ENCODE measurements around the gene THOP1. TPM values are rescaled to one million over a fixed set of nuclear protein-coding genes. Genes with fewer than 3 reads are reported as not detected.
"Not testable (repeated sequence)": the region's sequence is repeated elsewhere in the genome, so short reads cannot be mapped to it uniquely, and the experiment has no call there.

The THOP1 gene
- total RNA-seq, 1 experiment from 2014 or later, result 74.8 TPM

DNA sequence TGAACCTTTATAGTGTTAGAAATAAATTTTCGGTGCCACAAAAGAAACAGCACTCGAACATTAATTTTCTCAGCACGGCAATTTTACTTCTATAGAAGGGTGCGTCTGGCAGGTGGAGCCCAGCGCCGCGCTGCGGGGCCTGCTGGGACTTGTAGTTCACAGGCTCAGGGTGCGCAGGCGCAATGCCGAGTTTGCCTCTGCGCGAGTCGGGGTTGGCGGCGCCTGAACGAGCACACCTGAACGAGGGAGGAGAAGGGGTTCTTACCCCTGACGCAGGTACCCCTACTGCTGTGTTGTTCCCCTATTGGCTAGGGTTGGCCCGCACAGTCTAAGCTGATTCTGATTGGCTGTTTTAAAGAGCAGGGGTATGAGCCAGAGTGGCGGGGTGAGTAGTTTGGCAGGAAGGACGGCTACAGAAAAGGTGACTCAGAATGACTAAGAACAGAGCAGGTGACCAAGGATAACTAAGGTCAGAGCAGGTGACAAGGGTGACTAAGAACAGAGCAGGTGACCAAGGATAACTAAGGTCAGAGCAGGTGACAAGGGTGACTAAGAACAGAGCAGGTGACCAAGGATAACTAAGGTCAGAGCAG, 32.0 kb downstream of the THOP1 start:
- not testable (repeated sequence) for DNase-seq (ENCODE audit: low spot score)

DNA sequence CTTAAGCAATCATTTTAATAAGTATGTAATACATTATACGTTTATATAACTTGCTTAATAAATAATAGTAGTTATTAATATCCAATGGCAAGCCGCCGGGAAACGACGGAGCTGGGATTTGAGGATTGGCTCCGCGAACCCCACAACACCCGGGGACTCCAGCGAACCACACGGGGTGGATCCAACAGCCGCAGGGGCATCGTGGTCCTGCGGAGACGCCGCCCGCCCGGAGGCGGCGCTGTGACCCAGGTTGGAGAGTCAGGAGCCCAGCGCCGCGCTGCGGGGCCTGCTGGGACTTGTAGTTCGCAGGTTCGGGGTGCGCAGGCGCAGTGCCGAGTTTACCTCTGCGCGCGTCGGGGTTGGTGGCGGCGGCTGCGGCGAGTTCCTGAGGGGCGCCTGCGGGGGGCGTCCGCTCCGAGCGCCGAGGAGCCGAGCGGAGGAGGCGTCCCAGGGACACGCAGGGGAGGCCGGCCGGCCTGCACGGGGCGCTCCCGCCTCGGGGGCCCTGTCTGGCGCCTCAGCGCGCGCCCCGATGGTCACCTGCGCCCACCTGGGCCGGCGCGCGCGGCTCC, 34.3 kb downstream of the THOP1 start, which contains the start of gene ZNF554:
TSS of gene ZNF554 (plus strand) at position 329 of the 572 bp plus-strand sequence. CDS start at position 533, 204 bp downstream.
- DNase-seq (ENCODE audit: low spot score), result peak; percentile 91

DNA sequence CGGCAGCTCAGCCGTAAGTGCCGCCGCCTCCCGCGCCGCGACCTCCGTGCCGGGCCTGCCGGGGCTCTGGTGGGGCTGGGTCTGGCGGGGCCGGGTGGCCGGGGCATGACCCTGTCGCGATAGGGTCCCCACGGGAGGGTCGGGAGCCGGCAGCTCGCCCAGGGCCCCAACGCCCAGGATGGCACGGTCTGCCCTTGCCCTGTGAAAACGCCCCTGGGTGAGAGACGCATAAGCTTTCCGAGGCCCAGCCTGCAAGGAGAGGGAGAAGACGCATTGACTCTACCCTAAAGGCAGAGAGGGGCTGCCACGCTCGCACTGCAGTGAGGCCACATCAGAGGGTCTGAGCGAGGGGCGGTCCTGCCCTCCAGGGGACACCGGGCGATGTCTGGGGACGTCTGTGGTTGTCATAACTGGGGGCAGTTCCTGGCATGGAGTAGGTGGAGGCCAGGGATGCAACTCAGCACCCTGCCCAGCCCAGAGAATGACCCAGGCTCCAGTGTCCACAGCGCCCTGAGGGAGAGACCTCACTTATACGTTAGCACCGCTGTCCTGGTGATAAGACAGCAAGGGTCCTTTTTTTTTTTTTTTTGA, 34.9 kb downstream of the THOP1 start:
- DNase-seq (ENCODE audit: low spot score), result no peak

DNA sequence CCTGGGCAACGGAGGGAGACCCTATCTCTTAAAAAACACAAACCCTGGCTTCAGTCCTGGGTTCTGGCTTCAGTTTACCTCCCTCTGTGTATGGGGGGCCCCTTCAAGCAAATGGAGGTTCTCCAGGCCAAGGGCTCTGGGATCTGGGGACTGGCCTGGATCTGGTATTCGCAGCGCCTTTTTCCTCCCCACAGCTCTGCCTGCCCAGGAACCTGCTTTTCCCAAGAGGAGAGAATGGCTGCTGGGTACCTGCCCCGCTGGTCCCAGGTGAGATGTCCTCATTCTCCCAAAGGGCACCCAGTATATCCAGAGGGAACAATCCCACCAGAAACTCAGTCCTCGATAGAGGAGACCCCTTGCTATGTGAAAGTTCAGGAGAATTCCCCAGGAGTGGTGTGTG, 37.5 kb downstream of the THOP1 start:
- no peak for DNase-seq (ENCODE audit: low spot score)

DNA sequence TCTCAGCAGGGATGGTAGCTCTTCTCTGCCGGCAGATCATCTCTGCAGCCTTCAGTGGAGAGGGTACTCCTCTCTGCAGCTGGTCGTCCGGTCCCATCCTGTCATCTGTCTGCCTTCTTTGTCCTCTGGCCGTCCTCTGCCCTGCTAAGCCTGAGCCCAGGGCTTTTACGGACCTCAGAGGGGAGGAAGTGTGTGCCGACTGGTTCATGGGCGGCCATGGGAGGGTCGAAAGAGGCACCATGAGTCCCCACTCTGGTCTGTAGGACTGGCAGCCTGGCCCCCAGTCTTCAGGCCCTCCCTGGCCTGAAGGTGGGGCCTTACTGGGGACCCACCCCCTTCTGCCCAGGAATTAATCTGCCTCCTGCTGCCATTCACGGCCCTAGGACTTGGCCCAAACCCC, 38.3 kb downstream of the THOP1 start:
- DNase-seq (ENCODE audit: low spot score), result no peak

DNA sequence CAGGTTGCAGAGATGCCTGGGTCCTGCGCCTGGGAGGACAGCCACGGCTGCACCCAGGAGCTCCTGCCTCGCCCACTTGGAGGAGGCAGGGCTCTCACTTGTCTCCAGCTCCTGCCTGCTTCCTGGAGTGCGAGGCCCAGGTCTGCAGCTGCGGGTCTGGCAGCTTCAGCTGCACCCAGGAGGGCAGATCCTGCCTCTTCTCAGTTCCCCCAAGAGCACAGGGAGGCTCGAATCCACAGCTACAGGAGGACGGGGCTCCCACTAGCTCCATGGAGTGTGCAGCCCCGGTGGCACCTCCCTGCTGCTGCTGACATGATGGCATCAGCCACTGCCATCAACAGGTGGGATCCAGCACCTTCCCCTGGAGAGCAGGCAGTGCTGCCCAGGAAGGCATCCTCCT, 38.8 kb downstream of the THOP1 start:
- no peak for DNase-seq (ENCODE audit: low spot score)

DNA sequence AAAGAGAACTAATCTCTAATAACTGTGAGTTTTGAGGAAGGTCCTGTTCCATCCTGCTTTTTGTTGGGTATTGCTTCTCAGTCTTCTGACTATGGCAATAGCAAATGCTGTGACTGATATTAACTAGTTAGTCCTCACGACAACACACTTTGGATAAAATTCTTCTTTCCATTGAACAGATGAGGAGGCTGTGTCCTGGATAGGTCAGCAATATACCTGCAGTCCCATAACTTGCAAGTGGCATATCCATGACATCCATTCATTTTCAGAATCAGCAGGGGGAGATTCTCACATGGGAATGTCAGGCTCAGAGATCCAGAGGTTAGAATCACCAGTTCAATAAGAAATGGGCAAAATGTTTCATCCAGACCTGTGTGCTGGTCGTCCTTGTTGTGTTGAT, 41.7 kb downstream of the THOP1 start:
- no peak for DNase-seq (ENCODE audit: low spot score)

DNA sequence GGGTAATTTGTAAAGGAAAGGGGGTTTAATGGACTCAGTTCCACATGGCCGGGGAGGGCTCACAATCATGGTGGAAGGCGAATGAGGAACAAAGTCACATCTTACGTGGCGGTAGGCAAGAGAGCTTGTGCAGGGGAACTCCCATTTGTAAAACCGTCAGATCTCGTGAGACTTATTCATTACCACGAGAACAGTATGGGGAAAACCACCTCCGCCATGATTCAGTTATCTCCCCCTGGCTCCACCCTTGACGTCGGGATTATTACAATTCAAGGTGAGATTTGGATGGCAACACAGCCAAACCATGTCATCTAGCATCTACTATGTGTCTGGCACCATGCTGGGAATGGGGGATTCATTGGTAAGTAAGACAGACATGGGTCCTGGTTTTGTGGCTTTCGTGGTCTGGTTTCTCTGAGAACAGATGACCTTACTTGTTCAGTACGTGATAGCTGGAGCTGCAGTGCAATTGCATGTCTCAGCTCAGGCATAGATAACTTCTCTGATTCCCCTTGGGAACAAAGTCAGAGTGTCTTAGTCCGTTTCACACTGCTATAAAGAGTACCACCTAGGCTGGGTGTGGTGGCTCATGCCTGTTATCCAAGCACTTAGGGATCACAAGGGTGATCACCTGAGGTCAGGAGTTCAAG, 42.7 kb downstream of the THOP1 start:
- DNase-seq (ENCODE audit: low spot score), result no peak

DNA sequence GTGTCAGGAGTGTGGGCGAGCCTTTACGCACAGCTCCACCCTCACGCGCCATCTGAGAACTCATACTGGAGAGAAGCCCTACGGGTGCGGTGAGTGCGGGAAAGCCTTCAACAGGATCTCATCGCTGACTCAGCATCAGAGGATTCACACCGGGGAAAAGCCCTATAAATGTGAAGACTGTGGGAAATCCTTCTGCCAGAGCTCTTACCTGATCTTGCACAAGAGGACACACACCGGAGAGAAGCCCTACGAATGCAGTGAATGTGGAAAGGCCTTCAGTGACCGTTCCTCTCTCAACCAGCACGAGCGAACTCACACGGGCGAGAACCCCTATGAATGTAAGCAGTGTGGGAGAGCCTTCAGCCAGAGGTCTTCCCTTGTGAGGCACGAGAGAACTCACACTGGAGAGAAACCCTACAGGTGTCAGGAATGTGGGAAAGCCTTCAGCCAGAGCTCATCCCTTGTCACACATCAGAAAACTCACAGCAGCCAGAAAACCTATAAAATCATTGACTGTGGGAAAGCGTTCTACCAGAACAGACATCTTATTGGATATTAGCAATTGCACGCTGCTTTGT, 49.1 kb downstream of the THOP1 start:
- DNase-seq (ENCODE audit: low spot score), result no peak

DNA sequence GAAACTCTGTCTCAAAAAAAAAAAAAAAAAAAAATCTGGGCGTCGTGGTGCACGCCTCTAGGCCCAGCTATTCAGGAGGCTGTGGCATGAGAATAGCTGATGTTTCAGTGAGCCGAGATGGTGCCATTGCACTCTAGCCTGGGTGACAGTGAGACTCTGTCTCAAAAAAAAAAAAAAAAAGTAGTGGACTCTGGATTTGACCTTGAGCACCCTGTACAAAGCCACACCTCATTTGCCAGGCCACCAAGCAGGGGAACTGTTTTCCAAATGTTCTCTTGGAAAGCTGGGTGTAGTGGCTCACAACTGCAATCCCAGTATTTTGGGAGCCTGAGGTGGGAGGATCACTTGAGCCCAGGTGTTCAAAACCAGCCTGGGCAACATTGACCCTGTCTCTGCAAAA, 52.1 kb downstream of the THOP1 start:
- no peak for DNase-seq (ENCODE audit: low spot score)

DNA sequence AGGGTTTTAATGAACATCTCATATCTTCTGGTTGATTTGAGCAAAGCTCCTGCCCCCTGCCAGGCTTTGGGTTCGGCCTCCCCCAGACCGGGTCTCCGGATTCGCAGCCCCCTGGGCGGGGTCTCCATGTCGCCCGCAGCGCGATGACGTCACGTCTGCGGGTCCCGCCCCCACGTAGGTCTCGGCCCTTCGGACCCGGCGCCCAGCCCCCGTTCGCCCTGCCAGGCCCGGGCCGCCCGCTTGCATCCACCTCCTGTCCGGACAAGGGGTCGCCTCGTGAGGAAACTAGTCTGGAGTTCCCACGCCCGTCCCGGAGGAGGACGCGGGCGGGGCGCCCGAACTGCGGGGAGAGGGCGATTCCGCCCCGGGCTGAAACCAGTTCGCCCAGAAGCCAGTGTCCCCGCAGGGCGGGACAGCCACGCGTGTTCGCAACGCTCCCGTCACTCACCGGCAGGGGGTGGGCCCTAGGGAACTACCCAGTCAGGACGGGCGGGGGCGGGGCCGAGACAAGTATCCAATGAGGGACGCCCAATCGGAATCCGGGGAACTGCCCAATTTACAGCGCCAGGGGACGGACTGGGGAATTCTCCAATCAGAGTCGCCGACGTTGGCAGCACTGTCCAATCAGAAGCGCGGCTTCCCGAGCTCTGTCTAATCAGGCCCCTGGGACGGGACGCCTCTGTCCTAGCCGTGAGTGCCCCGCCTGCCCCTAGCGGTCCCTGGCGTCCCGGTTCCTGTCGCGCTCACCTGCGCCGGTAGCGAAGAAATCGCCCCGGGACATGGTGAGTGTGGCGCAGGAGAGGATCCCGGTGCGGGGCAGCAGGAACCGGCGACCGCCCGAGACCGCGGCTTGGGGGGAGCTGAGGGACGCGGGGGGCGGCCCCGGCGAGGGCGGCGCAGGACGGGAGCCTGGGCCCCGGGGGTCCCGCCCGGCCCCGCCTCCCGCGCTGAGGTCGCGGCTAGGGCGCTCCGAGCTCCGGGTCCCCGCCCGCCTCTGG, 55.8 kb downstream of the THOP1 start, which contains the start of gene ZNF555:
TSS of gene ZNF555 (plus strand) at position 682 of the 998 bp plus-strand sequence. CDS start at position 780, 98 bp downstream.
- DNase-seq (ENCODE audit: low spot score), result peak; percentile 97

DNA sequence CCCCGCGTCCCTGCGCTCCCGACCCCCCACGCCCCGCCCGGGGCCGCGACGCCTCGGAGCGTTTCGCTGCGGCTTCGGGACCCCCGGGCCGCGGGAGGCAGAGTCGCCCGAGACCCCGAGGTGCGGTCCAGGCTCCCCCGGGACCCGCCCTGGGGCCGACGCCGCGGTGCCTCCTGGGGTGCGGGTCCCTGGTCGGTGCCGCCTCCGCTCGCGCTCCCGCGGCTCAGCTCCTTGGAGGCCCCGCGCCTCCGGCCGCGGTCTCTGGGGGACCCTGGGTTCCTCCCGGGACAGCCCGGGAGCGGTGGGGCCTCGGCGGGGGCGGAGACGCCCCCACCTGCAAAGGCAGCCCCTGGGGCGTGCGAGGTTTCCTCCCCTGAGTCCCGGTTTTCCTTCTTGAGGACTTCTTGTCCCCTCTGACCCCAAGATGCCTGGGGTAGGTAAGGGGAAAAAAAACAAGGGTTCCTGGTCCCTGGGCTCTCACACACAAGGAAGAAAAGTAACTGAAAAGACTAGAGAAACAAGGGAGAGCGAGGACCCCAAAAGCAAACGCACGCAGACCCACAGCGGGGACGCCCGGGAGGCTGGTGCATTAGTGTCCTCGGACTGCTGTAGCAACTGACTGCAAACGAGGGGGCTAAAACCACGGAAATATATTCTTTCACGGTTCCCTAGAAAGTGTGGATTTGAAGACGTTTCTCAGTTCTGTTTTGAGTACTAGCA, 56.7 kb downstream of the THOP1 start:
- DNase-seq (ENCODE audit: low spot score), result no peak

DNA sequence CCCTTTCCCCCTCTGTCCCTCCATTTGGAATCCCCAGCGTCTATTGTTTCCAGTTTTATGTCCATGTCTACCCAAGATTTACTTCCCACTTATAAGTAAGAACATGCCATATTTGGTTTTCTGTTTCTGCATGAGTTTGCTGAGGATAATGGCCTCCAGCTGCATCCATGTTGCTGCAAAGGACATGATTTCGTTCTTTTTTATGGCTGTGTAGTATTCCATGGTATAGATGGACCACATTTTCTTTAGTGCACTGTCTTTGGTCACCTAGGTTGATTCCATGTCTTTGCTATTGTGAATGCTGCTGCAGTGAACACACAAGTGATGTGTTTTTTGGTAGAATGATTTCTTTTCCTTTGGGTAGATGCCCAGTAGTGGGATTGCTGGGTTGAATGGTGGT, 59.8 kb downstream of the THOP1 start:
- no peak for DNase-seq (ENCODE audit: low spot score)

DNA sequence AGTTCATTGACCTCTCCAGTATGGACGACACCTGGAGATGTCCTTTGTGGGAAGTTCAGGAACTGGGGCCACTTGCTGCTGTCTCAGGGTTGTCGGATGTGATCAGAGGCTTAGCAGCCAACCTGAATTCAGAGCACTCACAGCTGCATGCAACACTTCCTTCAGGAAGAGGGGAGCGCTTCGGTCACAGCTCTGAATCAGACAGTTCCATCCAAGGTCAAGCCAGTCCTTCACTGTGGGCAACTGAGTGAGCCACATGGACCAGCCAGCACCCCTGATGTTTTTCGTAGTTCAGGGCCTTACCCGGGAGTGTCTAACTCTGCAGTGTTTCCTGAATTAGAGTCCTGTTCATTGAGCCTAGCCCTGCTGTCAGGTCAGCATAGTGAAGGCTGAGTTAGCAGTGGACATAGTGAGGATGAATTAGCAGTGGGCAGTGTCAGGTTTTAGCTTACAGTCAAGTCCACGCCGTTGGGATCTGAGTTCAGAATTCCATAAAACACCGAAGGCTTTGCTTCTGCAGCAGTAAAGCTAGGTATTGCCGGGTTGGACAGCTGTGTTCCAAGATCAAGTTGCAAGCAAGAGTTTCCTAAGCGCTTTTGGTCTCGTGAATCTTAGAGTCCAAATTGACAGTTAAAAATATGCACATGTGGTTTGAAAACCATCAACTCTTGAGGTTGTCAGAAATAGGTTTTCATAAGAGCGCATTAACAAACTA, 61.0 kb downstream of the THOP1 start:
- no peak for DNase-seq (ENCODE audit: low spot score)

DNA sequence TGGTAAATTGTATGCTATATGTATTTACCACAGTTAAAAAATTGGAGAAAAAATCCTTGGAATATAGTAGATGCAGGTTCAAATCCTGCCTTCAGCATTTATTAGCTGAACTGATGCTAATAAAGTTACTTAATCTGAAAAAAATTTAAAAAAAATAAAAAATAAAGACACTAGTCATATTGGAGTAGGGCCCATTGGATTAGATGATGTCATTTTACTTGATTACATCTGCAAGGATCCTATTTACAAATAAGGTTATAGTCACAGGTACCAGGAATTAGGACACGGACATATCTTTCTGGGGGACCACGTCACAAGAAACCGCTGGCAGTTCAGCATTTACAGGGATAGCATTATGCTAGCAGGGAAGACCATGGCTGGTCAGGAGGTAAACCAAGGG, 62.2 kb downstream of the THOP1 start:
- DNase-seq (ENCODE audit: low spot score), result no peak

DNA sequence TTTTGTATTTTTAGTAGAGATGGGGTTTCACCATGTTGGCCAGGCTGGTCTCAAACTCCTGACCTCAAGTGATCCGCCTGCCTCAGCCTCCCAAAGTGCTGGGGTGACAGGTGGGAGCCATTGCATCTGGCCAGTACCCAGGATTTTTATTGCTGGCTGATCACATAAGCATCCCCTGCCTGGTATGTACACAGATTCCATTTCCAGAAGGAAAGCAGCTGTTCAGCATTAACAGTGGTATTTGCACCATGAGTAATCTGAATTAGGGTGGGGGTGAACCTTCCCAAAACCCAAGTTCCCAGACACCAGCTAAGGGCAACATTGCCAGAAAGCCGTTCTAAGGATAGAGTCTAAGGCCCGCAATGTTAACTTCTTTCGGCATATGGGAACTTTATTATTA, 63.3 kb downstream of the THOP1 start:
- no peak for DNase-seq (ENCODE audit: low spot score)

DNA sequence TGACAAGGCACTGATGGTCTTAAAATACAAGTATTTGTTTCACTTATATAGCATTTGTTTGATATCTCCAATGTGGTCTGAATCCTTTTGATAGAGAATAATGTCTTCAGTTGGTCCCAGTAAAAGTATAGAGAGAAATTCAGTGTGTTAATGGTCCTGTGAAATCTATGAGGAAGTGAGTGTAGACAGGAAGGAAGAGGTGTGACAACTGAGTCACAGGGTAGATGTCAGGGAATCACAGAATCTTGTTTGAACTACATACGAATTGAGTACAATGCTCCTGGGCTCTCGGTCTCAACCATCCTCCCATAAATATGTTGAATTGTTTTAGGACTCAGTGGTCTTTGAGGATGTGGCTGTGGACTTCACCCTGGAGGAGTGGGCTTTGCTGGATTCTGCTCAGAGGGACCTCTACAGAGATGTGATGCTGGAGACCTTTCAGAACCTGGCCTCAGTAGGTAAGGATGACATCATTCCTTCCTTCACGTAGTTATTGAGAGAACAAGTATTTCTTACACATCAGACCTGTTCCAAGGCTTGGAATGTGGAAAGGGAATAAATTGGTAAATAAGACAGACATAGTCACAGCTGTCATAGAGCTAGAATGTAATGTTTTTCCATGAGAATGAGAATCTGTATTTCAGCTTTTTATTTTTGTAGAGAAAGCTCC, 65.1 kb downstream of the THOP1 start:
- no peak for DNase-seq (ENCODE audit: low spot score)

DNA sequence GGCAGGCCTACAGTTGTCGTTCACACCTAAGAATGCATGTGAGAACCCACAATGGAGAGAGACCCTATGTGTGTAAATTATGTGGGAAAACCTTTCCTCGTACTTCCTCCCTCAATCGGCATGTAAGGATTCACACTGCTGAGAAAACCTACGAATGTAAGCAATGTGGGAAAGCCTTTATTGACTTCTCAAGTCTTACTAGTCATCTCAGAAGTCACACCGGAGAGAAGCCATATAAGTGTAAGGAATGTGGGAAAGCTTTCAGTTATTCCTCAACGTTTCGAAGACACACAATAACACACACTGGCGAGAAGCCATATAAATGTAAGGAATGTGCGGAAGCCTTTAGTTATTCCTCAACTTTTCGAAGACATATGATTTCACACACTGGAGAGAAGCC, 67.3 kb downstream of the THOP1 start:
- no peak for DNase-seq (ENCODE audit: low spot score)

DNA sequence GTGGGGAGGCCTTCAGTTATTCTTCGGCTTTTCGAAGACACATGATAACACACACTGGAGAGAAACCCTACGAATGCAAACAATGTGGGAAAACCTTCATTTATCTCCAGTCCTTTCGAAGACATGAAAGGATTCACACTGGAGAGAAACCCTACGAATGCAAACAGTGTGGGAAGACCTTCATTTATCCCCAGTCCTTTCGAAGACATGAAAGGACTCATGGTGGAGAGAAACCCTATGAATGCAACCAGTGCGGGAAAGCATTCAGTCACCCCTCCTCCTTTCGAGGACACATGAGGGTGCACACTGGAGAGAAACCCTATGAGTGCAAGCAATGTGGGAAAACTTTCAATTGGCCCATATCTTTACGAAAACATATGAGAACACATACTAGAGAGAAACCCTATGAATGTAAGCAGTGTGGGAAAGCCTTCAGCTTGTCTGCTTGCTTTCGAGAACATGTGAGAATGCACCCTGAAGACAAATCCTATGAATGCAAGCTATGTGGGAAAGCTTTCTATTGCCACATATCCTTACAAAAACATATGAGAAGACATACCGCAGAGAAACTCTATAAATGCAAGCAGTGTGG, 67.8 kb downstream of the THOP1 start:
- no peak for DNase-seq (ENCODE audit: low spot score)
